ENCODE data around the gene NRG3. TPM values are rescaled to one million over a fixed set of nuclear protein-coding genes. Genes with fewer than 3 reads are reported as not detected.

Gene NRG3
- total RNA-seq, 1 donor from 2014 or later = not detected

DNA sequence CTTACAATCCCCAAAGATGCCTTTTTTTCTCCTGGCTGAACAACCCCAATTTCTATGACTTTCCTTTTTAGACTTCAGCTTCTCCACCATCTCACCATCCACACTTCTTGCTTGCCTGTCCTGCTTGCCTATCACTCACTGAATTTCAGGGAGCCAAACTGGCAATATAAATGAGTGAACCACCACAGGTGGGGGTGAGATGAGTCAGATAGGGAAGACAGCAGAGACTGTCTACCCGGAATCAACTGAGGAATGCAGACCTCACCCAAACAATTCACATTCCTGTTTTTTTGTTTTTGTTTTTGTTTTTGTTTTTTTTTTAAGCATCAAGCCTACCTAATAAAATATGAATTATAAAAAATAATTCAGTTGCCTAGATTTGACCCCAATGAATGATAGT, 273.8 kb downstream of the NRG3 start:
- Mint-ChIP-seq H3K27ac (ENCODE audit: unreplicated experiment) (no peak overlapping the region), H3K4me3 (ENCODE audit: unreplicated experiment) (no peak overlapping the region), H3K27me3 (ENCODE audit: low read depth) (peaks cover 2% of the 10 kb centered on the region), H3K36me3 (ENCODE audit: low read depth) (no peaks in the 10 kb centered on the region), H3K9me3 (ENCODE audit: low read depth) (no peaks in the 10 kb centered on the region), H3K4me1 (ENCODE audit: low read depth) (no peaks in the 10 kb centered on the region)
- DNase-seq (ENCODE audit: low spot score) = no peak
- TF ChIP-seq, protein P1, sequence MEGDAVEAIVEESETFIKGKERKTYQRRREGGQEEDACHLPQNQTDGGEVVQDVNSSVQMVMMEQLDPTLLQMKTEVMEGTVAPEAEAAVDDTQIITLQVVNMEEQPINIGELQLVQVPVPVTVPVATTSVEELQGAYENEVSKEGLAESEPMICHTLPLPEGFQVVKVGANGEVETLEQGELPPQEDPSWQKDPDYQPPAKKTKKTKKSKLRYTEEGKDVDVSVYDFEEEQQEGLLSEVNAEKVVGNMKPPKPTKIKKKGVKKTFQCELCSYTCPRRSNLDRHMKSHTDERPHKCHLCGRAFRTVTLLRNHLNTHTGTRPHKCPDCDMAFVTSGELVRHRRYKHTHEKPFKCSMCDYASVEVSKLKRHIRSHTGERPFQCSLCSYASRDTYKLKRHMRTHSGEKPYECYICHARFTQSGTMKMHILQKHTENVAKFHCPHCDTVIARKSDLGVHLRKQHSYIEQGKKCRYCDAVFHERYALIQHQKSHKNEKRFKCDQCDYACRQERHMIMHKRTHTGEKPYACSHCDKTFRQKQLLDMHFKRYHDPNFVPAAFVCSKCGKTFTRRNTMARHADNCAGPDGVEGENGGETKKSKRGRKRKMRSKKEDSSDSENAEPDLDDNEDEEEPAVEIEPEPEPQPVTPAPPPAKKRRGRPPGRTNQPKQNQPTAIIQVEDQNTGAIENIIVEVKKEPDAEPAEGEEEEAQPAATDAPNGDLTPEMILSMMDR (IDR thresholded peaks at IDR 0.05) = no peak

DNA sequence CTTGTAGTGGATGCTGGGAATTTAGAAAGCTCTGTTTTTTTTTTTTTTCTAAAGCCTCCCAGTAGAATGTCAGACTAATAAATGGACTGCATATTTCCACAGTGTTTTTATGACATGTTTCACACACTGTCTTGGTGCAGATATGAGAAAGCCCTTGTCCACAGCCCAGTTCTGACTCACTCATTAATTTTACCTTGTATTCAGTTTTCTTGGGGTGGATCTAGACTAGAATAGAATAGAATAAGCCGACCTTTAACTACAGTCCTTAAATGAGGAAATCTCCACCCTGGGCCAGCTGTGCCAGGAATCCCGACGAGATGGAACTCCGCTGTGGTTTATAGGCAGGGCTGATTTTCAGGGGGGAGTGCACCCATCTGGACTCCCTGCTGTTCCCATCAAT, 274.7 kb downstream of the NRG3 start:
- Mint-ChIP-seq H3K4me3 (ENCODE audit: unreplicated experiment) (no peak overlapping the region), H3K27ac (ENCODE audit: unreplicated experiment) (no peak overlapping the region), H3K4me1 (ENCODE audit: low read depth) (no peaks in the 10 kb centered on the region), H3K36me3 (ENCODE audit: low read depth) (no peaks in the 10 kb centered on the region), H3K9me3 (ENCODE audit: low read depth) (no peaks in the 10 kb centered on the region), H3K27me3 (ENCODE audit: low read depth) (peaks cover 2% of the 10 kb centered on the region)
- DNase-seq (ENCODE audit: low spot score) = no peak
- TF ChIP-seq, protein P1 (IDR thresholded peaks at IDR 0.05) = no peak

DNA sequence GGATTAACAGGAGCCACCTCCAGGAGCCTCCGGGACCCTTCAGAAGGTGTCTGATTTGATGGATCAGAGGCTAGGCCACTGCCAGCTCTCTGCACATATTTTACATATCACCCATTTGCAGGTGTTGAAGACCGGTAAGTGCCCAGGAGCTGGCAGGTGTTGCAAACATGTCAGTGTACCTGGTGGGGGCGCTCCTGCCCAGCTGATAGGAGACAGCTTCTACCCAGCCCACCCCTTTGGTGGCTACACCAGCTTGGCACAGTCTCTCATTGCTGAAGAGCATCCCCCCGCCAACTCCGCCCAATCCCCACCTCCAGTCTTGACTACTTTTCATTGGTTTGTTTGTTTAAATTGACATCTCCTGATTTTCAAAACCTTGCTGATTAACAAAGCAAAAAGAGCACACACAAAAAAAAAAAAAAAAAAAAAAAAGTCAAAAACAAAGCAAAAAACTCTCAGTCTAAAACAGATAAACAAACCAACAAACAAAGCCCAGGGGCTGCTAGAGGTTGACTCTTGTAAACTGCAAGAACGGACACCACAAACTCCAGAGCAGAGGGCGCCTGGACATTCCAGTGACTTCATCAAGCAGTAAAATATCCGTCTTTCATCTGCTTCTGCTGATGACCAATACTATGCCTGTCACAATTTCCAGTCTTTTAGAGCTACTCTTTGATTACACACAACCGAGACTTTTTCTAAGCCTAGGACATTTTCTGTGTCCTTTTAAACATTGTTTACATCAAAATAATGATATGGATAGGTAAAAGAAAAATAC, 275.3 kb downstream of the NRG3 start:
- DNase-seq (ENCODE audit: low spot score) = no peak
- Mint-ChIP-seq H3K4me3 (ENCODE audit: unreplicated experiment) (no peak overlapping the region), H3K27ac (ENCODE audit: unreplicated experiment) (no peak overlapping the region), H3K36me3 (ENCODE audit: low read depth) (no peaks in the 10 kb centered on the region), H3K27me3 (ENCODE audit: low read depth) (peaks cover 2% of the 10 kb centered on the region), H3K4me1 (ENCODE audit: low read depth) (no peaks in the 10 kb centered on the region), H3K9me3 (ENCODE audit: low read depth) (no peaks in the 10 kb centered on the region)
- TF ChIP-seq, protein P1 (IDR thresholded peaks at IDR 0.05) = peak; percentile 20

DNA sequence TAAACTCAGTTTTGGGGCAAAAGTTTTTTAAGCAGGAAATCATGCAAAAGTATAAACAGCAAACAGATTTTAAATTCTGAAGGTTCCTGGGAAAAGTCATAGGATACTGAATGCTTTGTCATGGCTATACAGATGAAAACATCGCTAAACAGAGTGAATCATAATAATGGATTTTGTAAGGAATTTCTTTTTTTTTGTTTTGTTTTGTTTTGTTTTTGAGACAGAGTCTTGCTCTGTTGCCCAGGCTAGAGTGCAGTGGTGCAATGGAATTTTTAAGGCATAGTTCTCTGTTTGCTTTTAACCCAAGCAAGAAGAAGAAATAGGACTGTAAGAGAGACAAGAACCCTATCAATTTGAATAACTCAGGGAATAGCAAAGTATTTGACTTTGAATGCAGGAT, 285.3 kb downstream of the NRG3 start:
- peaks cover 1% of the 10 kb centered on the region for H3K27me3 Mint-ChIP-seq (ENCODE audit: low read depth)
- no peak overlapping the region for H3K27ac Mint-ChIP-seq (ENCODE audit: unreplicated experiment)
- no peak overlapping the region for H3K4me3 Mint-ChIP-seq (ENCODE audit: unreplicated experiment)
- H3K9me3 Mint-ChIP-seq (ENCODE audit: low read depth) = peaks cover 2% of the 10 kb centered on the region
- H3K4me1 Mint-ChIP-seq (ENCODE audit: low read depth) = no peaks in the 10 kb centered on the region
- no peak for DNase-seq (ENCODE audit: low spot score)
- H3K36me3 Mint-ChIP-seq (ENCODE audit: low read depth) = no peaks in the 10 kb centered on the region
- TF ChIP-seq, protein P1 (IDR thresholded peaks at IDR 0.05) = no peak

DNA sequence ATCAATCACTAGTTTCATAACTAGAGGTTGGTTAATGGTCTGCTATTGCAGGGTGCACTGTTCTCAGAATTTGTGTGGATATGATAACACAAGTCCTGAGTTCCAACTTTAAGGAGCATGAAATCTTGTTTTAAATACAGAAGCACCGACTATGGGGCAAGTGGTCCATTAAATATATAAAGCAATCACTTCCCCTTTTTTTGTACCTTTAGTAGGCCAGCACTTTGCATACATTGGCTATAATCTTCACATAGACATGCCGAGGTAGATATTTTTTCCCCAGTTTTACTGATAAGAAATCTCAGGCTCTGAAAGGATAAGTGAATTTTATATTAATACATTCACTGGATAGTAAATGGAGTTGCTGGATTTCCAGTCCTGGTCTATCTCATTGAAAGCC, 286.3 kb downstream of the NRG3 start:
- peaks cover 1% of the 10 kb centered on the region for H3K27me3 Mint-ChIP-seq (ENCODE audit: low read depth)
- no peaks in the 10 kb centered on the region for H3K36me3 Mint-ChIP-seq (ENCODE audit: low read depth)
- TF ChIP-seq, protein P1 (IDR thresholded peaks at IDR 0.05) = no peak
- H3K9me3 Mint-ChIP-seq (ENCODE audit: low read depth) = peaks cover 2% of the 10 kb centered on the region
- no peak for DNase-seq (ENCODE audit: low spot score)
- no peak overlapping the region for H3K4me3 Mint-ChIP-seq (ENCODE audit: unreplicated experiment)
- H3K4me1 Mint-ChIP-seq (ENCODE audit: low read depth) = no peaks in the 10 kb centered on the region
- H3K27ac Mint-ChIP-seq (ENCODE audit: unreplicated experiment) = no peak overlapping the region
